GM12878 (cell line): ENCODE results near the gene ERC2. TPM values are rescaled to one million over a fixed set of nuclear protein-coding genes. Genes with fewer than 3 reads are reported as not detected.

ENCODE experiments used
- ATAC-seq: fragments of 200-7000 bp; cut with Tn5 transposase; 3 replicates; pipeline ENCODE4 v1.9.1; 2020; ENCODE audit warnings: mild to moderate bottlenecking, moderate library complexity
- BruUV-seq: library from RNA; stranded (reverse); fragments of 400-500 nt; replicated peaks from 2 replicates; lab custom pipeline; 2021; lab: Mats Ljungman, UMichigan
- CTCF ChIA-PET: fragments of 300-600 bp; sonication (Branson Sonifier 250); formaldehyde crosslinking; extraction: SDS; loops from one replicate; lab custom pipeline; 2021; ENCODE audit warnings: inconsistent platforms; lab: Yijun Ruan, JAX
- POLR2A ChIA-PET: fragments of 350-600 bp; formaldehyde crosslinking; extraction: SDS; loops from one replicate; lab custom pipeline; 2021; ENCODE audit warnings: inconsistent platforms; lab: Charles Lee
- RAD21 ChIA-PET: fragments of 300-600 bp; sonication (Branson Sonifier 250); formaldehyde crosslinking; loops from one replicate; lab custom pipeline; 2023; ENCODE audit warnings: antibody characterized with exemption; ENCODE audit not compliant: unreplicated experiment; lab: Charles Lee
- SMC1A ChIA-PET: fragments of 300-600 bp; sonication (Branson Sonifier 250); formaldehyde crosslinking; loops from one replicate; lab custom pipeline; 2023; ENCODE audit not compliant: unreplicated experiment, uncharacterized antibody; lab: Charles Lee
- DNase-seq: peaks from one replicate; pipeline ENCODE4 v3.0.0-alpha.2; 2011; ENCODE audit warnings: low read depth, low spot score
- FAIRE-seq: peaks from 3 replicates; lab custom pipeline; 2011; peaks lifted over from hg19 to GRCh38; lab: Jason Lieb, UNC
- H2AFZ ChIP-seq: 2 replicates; pipeline ENCODE4 v1.6.0; 2011; ENCODE audit warnings: low read depth, low read length, control low read depth; ENCODE audit not compliant: control insufficient read depth
- H3K27ac ChIP-seq: 2 replicates; pipeline ENCODE4 v1.5.1; 2011; ENCODE audit warnings: control low read depth; ENCODE audit not compliant: control insufficient read depth, insufficient read depth
- H3K27me3 ChIP-seq, 2 experiments: replicated peaks in 1 of 2; 2 replicates each; pipeline versions ENCODE4 v1.6.0 to v1.6.1; 2011; ENCODE audit warnings: low read length in 1 of 2; ENCODE audit not compliant: control insufficient read depth in 2 of 2, insufficient read depth in 2 of 2
- H3K36me3 ChIP-seq, 2 experiments: 2 replicates each; pipeline ENCODE4 v1.5.1; 2011; ENCODE audit warnings: low read length in 1 of 2; ENCODE audit not compliant: control insufficient read depth in 2 of 2, insufficient read depth in 2 of 2
- H3K4me1 ChIP-seq: 2 replicates; pipeline ENCODE4 v1.6.1; 2011; ENCODE audit warnings: mild to moderate bottlenecking, low read length, moderate library complexity, mixed read lengths; ENCODE audit not compliant: control insufficient read depth, insufficient read depth
- H3K4me2 ChIP-seq: 2 replicates; pipeline ENCODE4 v1.6.0; 2011; ENCODE audit warnings: control low read depth; ENCODE audit not compliant: control insufficient read depth, insufficient read depth
- H3K4me3 ChIP-seq: fragments of 200-600 bp; sonication (generic); 2 replicates; pipeline ENCODE4 v1.5.1; 2016
- H3K79me2 ChIP-seq: 2 replicates; pipeline ENCODE4 v1.6.0; 2011; ENCODE audit warnings: low read length; ENCODE audit not compliant: control insufficient read depth, insufficient read depth
- H3K9ac ChIP-seq: 2 replicates; pipeline ENCODE4 v1.8.0; 2011; ENCODE audit warnings: low read length, control low read depth, mixed read lengths; ENCODE audit not compliant: control insufficient read depth, insufficient read depth
- H3K9me3 ChIP-seq: replicated peaks from 3 replicates; pipeline ENCODE4 v1.5.1; 2011; ENCODE audit warnings: mild to moderate bottlenecking, low read length; ENCODE audit not compliant: control insufficient read depth, insufficient read depth
- H4K20me1 ChIP-seq: 2 replicates; pipeline ENCODE4 v1.6.0; 2011; ENCODE audit not compliant: control insufficient read depth, insufficient read depth
- CHD1 ChIP-seq: IDR thresholded peaks from 2 replicates; pipeline ENCODE4 v1.6.1; 2012; ENCODE audit warnings: low read depth, low read length, improper control_type of control experiment
- EZH2 ChIP-seq: IDR thresholded peaks from 2 replicates; pipeline ENCODE4 v1.6.1; 2012; ENCODE audit warnings: low read depth, mild to moderate bottlenecking, control low read depth, inconsistent platforms, low read length, borderline replicate concordance; ENCODE audit not compliant: control insufficient read depth
- GATAD2B ChIP-seq: fragments of 450-650 bp; conservative IDR thresholded peaks from 2 replicates; pipeline ENCODE4 v1.6.1; 2017; ENCODE audit warnings: low read depth, mild to moderate bottlenecking, moderate library complexity
- STAT1 ChIP-seq: fragments of 450-650 bp; conservative IDR thresholded peaks from 2 replicates; pipeline ENCODE4 v1.6.1; 2014; ENCODE audit warnings: antibody characterized with exemption, mild to moderate bottlenecking
- WGBS: methylation state at CpG from one replicate; pipeline ENCODE4 v1.1.6; 2016; ENCODE audit warnings: low lambda C conversion rate; ENCODE audit not compliant: insufficient replicate concordance, insufficient coverage; ENCODE audit errors: missing lambda C conversion rate; 5-methylcytosine and 5-hydroxymethylcytosine counted together
- in situ Hi-C: fragments of 300-500 bp; cut with MboI; formaldehyde crosslinking; loops from 9 replicates; pipeline ENCODE4 v1.14.3; 2018; ENCODE audit warnings: mixed read lengths
- intact Hi-C: fragments of 100-400 bp; cut with micrococcal nuclease; formaldehyde crosslinking; loops from one replicate; pipeline ENCODE4 v1.14.2; 2022; ENCODE audit not compliant: unreplicated experiment
- polyA plus RNA-seq, 11 experiments: library from polyadenylated mRNA; depleted of rRNA in 4 of 11; unstranded in 6 of 11; stranded (reverse) in 5 of 11; fragments of >200 nt; fragmentation: Nextera tagmentation in 4 of 11; fragmentation: Illumina TruSeq in 1 of 11; extraction: Ambion mirVana in 4 of 11; extraction: Trizol in 1 of 11; gene quantifications; 1 replicate in 1 of 11; 2 replicates in 10 of 11; pipeline versions ENCODE4 v1.2.1 to v1.2.3, GENCODE V29; 2011 to 2016; ENCODE audit warnings: inconsistent platforms in 2 of 11, missing spikeins in 2 of 11, low read depth in 1 of 11
- total RNA-seq, 4 experiments: library from RNA; depleted of rRNA in 3 of 4; stranded (reverse); fragments of >200 nt in 3 of 4; fragmentation: Illumina TruSeq in 1 of 4; extraction: Trizol in 1 of 4; gene quantifications; 2 replicates each; pipeline versions ENCODE4 v1.2.1 to v1.2.3, GENCODE V29; 2013 to 2021
- TF ChIP-seq, protein P1 (sequence below): IDR thresholded peaks from 2 replicates; pipeline ENCODE4 v1.6.1; 2012; ENCODE audit warnings: low read depth, low read length, improper control_type of control experiment
- TF ChIP-seq, protein P2 (sequence below): IDR thresholded peaks from 2 replicates; pipeline ENCODE4 v1.6.1; 2011; ENCODE audit warnings: low read depth, low read length, improper control_type of control experiment, borderline replicate concordance

Gene ERC2
- total and polyA plus RNA-seq, 10 of the 15 experiments (the other 5 are each of a cell fraction or from before 2014, with no cell fraction given): 0.06 to 1.4 (median 0.12) TPM; not detected in 3

DNA sequence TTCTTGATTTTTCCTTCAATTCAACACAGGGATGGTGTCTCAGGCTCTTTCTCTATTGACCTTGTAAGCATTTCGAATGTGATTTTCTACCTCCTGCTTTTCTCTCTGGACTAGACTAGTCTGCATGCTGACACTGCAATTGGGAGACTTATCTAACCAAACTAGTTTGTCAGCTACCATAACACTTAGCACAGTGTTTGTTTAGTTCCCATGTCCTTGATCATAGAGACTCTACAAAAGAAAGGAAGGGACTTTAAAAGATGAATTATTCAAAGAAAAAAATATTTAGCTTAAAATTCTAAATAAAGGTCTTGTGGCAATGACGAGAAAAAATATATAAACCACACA, 407.0 kb downstream of the ERC2 start:
- TF ChIP-seq EZH2 (no peak), CHD1 (no peak), STAT1 (no peak), GATAD2B (no peak)
- TF ChIP-seq, protein P1, sequence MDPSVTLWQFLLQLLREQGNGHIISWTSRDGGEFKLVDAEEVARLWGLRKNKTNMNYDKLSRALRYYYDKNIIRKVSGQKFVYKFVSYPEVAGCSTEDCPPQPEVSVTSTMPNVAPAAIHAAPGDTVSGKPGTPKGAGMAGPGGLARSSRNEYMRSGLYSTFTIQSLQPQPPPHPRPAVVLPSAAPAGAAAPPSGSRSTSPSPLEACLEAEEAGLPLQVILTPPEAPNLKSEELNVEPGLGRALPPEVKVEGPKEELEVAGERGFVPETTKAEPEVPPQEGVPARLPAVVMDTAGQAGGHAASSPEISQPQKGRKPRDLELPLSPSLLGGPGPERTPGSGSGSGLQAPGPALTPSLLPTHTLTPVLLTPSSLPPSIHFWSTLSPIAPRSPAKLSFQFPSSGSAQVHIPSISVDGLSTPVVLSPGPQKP: no peak
- TF ChIP-seq, protein P2, sequence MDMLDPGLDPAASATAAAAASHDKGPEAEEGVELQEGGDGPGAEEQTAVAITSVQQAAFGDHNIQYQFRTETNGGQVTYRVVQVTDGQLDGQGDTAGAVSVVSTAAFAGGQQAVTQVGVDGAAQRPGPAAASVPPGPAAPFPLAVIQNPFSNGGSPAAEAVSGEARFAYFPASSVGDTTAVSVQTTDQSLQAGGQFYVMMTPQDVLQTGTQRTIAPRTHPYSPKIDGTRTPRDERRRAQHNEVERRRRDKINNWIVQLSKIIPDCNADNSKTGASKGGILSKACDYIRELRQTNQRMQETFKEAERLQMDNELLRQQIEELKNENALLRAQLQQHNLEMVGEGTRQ: no peak
- TF ChIP-seq, all 136 proteins: peak for 0
- Histone ChIP-seq H3K9ac (no peak overlapping the region), H3K4me3 (no peak overlapping the region), H3K9me3 (no peaks in the 10 kb centered on the region), H3K79me2 (no peaks in the 10 kb centered on the region), H3K4me1 (no peaks in the 10 kb centered on the region), H3K4me2 (no peak overlapping the region), H3K36me3 (no peaks in the 10 kb centered on the region), H4K20me1 (no peaks in the 10 kb centered on the region), H3K27ac (no peak overlapping the region), H3K27me3 (no peaks in the 10 kb centered on the region; a peak in 1 of 4 replicates), H2AFZ (no peak overlapping the region)
- CTCF ChIA-PET: no interaction called here
- no peak for DNase-seq
- WGBS: 0% methylated on average over 2 of the region's 2 CpGs
- POLR2A ChIA-PET: no interaction called here
- RAD21 ChIA-PET: no interaction called here
- BruUV-seq: no TSS peak
- FAIRE-seq: no peak
- ATAC-seq: no peak
- SMC1A ChIA-PET: no interaction called here
- in situ Hi-C loops: no loop called here
- intact Hi-C loops: no loop called here
